ENCODE measurements around the gene C12orf57. TPM values are rescaled to one million over a fixed set of nuclear protein-coding genes. Genes with fewer than 3 reads are reported as not detected.

Gene C12orf57
- polyA plus RNA-seq, 2 donors, result 108 to 253 TPM

GRCh38 chr12:6936636-6937480 is 7.0 kb upstream of the C12orf57 start:
- Histone ChIP-seq H3K4me1 (ENCODE audit: control insufficient read depth in 2 of 2, insufficient read depth in 2 of 2, low read length in 1 of 2) (peaks cover 0 to 6% of the 10 kb centered on the region in 2 donors), H3K36me3 (ENCODE audit: control insufficient read depth in 2 of 2, insufficient read depth in 2 of 2, low read length in 1 of 2) (peaks cover 3 to 30% of the 10 kb centered on the region in 2 donors), H3K27ac (ENCODE audit: low read depth in 2 of 2, low read length in 1 of 2) (peak overlapping the region; percentile 85 to 93), H3K9me3 (ENCODE audit: control insufficient read depth in 2 of 2, insufficient read depth in 1 of 2, low read depth in 1 of 2, low read length in 1 of 2) (no peaks in the 10 kb centered on the region), H3K4me3 (ENCODE audit: low read depth in 1 of 2, low read length in 2 of 2) (peak overlapping the region; percentile 55 to 70), H3K27me3 (ENCODE audit: control insufficient read depth in 1 of 2, insufficient read depth in 2 of 2, low read length in 2 of 2) (no peaks in the 10 kb centered on the region)
- 21 to 30% methylated on average over 32 to 36 of the region's 36 CpGs for WGBS, 2 donors

DNA sequence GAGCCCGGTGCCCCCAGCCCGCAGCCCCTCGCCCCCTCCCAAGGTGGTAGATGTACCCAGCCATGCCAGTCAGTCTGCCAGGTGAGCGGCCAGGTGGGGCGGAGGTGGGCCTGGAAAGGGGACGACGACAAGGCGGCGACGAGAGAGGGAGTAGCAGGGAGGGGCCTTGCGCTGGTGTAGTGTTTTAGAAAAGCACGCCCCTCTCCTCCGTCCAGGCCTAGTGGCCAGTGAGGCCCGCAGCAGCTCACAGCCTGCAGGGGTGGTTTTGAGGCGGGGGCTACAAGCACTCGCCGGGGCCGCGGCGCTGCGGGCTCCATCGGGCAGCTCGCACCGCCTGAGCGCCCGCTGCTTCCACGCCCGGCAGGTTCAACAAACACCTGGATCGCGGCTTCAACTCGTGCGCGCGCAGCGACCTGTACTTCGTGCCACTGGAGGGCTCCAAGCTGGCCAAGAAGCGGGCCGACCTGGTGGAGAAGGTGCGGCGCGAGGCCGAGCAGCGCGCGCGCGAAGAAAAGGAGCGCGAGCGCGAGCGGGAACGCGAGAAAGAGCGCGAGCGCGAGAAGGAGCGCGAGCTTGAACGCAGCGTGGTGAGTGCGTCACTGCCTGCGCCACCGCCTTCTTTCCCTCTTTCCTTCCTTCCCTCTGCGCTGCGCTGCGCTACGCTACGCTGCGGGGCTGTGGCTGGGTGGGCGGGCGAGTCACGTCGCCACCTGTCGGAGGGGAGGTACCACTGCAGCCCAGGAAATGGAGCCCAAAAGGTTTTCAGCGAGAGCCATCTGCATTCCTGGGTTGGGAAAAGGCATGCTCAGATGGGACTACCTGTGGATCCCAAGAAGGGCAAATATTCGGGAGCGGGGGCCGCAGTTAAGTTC is 6.1 kb upstream of the C12orf57 start:
- Histone ChIP-seq H3K4me1 (ENCODE audit: control insufficient read depth in 2 of 2, insufficient read depth in 2 of 2, low read length in 1 of 2) (peaks cover 0 to 6% of the 10 kb centered on the region in 2 donors), H3K9me3 (ENCODE audit: control insufficient read depth in 2 of 2, insufficient read depth in 1 of 2, low read depth in 1 of 2, low read length in 1 of 2) (no peaks in the 10 kb centered on the region), H3K27me3 (ENCODE audit: control insufficient read depth in 1 of 2, insufficient read depth in 2 of 2, low read length in 2 of 2) (no peaks in the 10 kb centered on the region), H3K36me3 (ENCODE audit: control insufficient read depth in 2 of 2, insufficient read depth in 2 of 2, low read length in 1 of 2) (peaks cover 3 to 31% of the 10 kb centered on the region in 2 donors), H3K27ac (ENCODE audit: low read depth in 2 of 2, low read length in 1 of 2) (peak overlapping the region; percentile 85 to 93), H3K4me3 (ENCODE audit: low read depth in 1 of 2, low read length in 2 of 2) (peak overlapping the region; percentile 55 to 70)
- 0 to 1% methylated on average over 77 to 80 of the region's 80 CpGs for WGBS, 2 donors

DNA sequence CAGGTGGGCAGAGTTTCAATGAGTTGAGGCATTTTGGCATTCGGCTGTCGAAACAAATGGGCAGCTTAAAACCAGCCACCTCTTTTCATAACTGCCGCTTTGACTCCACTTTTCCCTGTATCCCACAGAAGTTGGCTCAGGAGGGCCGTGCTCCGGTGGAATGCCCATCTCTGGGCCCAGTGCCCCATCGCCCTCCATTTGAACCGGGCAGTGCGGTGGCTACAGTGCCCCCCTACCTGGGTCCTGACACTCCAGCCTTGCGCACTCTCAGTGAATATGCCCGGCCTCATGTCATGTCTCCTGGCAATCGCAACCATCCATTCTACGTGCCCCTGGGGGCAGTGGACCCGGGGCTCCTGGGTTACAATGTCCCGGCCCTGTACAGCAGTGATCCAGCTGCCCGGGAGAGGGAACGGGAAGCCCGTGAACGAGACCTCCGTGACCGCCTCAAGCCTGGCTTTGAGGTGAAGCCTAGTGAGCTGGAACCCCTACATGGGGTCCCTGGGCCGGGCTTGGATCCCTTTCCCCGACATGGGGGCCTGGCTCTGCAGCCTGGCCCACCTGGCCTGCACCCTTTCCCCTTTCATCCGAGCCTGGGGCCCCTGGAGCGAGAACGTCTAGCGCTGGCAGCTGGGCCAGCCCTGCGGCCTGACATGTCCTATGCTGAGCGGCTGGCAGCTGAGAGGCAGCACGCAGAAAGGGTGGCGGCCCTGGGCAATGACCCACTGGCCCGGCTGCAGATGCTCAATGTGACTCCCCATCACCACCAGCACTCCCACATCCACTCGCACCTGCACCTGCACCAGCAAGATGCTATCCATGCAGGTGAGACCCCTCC is 5.2 kb upstream of the C12orf57 start:
- H3K27me3 ChIP-seq (ENCODE audit: control insufficient read depth in 1 of 2, insufficient read depth in 2 of 2, low read length in 2 of 2), result no peaks in the 10 kb centered on the region
- 73 to 78% methylated on average over 31 to 32 of the region's 32 CpGs for WGBS, 2 donors
- peaks cover 0 to 6% of the 10 kb centered on the region in 2 donors for H3K4me1 ChIP-seq (ENCODE audit: control insufficient read depth in 2 of 2, insufficient read depth in 2 of 2, low read length in 1 of 2)
- peaks cover 3 to 31% of the 10 kb centered on the region in 2 donors for H3K36me3 ChIP-seq (ENCODE audit: control insufficient read depth in 2 of 2, insufficient read depth in 2 of 2, low read length in 1 of 2)
- H3K27ac ChIP-seq (ENCODE audit: low read depth in 2 of 2, low read length in 1 of 2), result peak overlapping the region; percentile 57 to 85
- H3K9me3 ChIP-seq (ENCODE audit: control insufficient read depth in 2 of 2, insufficient read depth in 1 of 2, low read depth in 1 of 2, low read length in 1 of 2), result no peaks in the 10 kb centered on the region
- no peak overlapping the region for H3K4me3 ChIP-seq (ENCODE audit: low read depth in 1 of 2, low read length in 2 of 2)

DNA sequence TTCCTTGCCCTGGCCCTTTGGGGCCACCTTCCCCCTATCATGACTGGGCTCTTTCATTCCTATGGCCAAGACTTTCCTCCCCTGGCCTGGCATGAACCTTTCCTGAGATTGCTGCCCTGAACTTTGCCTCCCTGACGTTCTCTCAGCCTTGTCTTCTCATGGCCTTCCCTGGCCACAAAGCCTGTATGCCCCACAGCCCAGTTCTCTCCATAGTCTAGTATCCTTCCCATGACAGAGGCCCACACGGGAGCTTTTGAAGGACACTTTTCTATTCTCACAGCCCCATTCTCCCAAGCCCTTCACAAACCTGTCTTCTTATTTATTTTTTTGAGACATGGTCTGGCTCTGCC is 4.7 kb upstream of the C12orf57 start:
- no peaks in the 10 kb centered on the region for H3K9me3 ChIP-seq (ENCODE audit: control insufficient read depth in 2 of 2, insufficient read depth in 1 of 2, low read depth in 1 of 2, low read length in 1 of 2)
- no peak overlapping the region for H3K27ac ChIP-seq (ENCODE audit: low read depth in 2 of 2, low read length in 1 of 2)
- H3K36me3 ChIP-seq (ENCODE audit: control insufficient read depth in 2 of 2, insufficient read depth in 2 of 2, low read length in 1 of 2), result peaks cover 3 to 27% of the 10 kb centered on the region in 2 donors
- H3K27me3 ChIP-seq (ENCODE audit: control insufficient read depth in 1 of 2, insufficient read depth in 2 of 2, low read length in 2 of 2), result no peaks in the 10 kb centered on the region
- H3K4me3 ChIP-seq (ENCODE audit: low read depth in 1 of 2, low read length in 2 of 2), result no peak overlapping the region
- 59 to 75% methylated on average over 2 of the region's 2 CpGs for WGBS, 2 donors
- H3K4me1 ChIP-seq (ENCODE audit: control insufficient read depth in 2 of 2, insufficient read depth in 2 of 2, low read length in 1 of 2), result peaks cover 0 to 6% of the 10 kb centered on the region in 2 donors

- H3K36me3 ChIP-seq (ENCODE audit: control insufficient read depth in 2 of 2, insufficient read depth in 2 of 2, low read length in 1 of 2), result peaks cover 0 to 14% of the 10 kb centered on the region in 2 donors
- WGBS, 2 donors, result 75 to 79% methylated on average over 12 of the region's 12 CpGs
- no peak overlapping the region for H3K4me3 ChIP-seq (ENCODE audit: low read depth in 1 of 2, low read length in 2 of 2)
- no peaks in the 10 kb centered on the region for H3K9me3 ChIP-seq (ENCODE audit: control insufficient read depth in 2 of 2, insufficient read depth in 1 of 2, low read depth in 1 of 2, low read length in 1 of 2)
- no peak overlapping the region for H3K27ac ChIP-seq (ENCODE audit: low read depth in 2 of 2, low read length in 1 of 2)
- H3K4me1 ChIP-seq (ENCODE audit: control insufficient read depth in 2 of 2, insufficient read depth in 2 of 2, low read length in 1 of 2), result peaks cover 0 to 10% of the 10 kb centered on the region in 2 donors
- no peaks in the 10 kb centered on the region for H3K27me3 ChIP-seq (ENCODE audit: control insufficient read depth in 1 of 2, insufficient read depth in 2 of 2, low read length in 2 of 2)
Measured at GRCh38 chr12:6941267-6941666, 2.6 kb upstream of the C12orf57 start.

DNA sequence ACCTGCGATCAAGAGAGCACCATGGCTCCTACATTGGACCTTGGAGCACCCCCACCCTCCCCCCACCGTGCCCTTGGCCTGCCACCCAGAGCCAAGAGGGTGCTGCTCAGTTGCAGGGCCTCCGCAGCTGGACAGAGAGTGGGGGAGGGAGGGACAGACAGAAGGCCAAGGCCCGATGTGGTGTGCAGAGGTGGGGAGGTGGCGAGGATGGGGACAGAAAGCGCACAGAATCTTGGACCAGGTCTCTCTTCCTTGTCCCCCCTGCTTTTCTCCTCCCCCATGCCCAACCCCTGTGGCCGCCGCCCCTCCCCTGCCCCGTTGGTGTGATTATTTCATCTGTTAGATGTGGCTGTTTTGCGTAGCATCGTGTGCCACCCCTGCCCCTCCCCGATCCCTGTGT is 2.0 kb upstream of the C12orf57 start:
- Histone ChIP-seq H3K4me1 (ENCODE audit: control insufficient read depth in 2 of 2, insufficient read depth in 2 of 2, low read length in 1 of 2) (peaks cover 0 to 11% of the 10 kb centered on the region in 2 donors), H3K27ac (ENCODE audit: low read depth in 2 of 2, low read length in 1 of 2) (no peak overlapping the region), H3K9me3 (ENCODE audit: control insufficient read depth in 2 of 2, insufficient read depth in 1 of 2, low read depth in 1 of 2, low read length in 1 of 2) (no peaks in the 10 kb centered on the region), H3K36me3 (ENCODE audit: control insufficient read depth in 2 of 2, insufficient read depth in 2 of 2, low read length in 1 of 2) (peaks cover 0 to 10% of the 10 kb centered on the region in 2 donors), H3K27me3 (ENCODE audit: control insufficient read depth in 1 of 2, insufficient read depth in 2 of 2, low read length in 2 of 2) (no peaks in the 10 kb centered on the region), H3K4me3 (ENCODE audit: low read depth in 1 of 2, low read length in 2 of 2) (no peak overlapping the region)
- 66 to 74% methylated on average over 12 of the region's 12 CpGs for WGBS, 2 donors

DNA sequence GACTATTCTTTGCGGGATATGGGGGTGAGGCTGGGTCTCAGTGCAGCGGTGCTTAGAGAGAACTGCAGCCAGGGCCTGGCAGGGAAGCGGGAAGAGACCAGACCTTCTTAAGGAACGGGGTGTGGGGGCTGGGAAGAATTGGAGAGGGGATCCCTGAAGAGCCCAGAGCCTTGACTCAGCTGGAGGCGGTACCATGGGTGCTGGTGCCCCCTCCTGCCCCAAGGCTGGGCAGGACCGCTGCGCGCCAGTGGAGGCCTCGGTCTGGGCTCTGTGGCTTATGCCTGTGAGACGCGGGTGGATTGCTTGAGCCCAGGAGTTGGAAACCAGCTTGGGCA is 1.5 kb upstream of the C12orf57 start:
- H3K4me1 ChIP-seq (ENCODE audit: control insufficient read depth in 2 of 2, insufficient read depth in 2 of 2, low read length in 1 of 2), result peaks cover 0 to 9% of the 10 kb centered on the region in 2 donors
- no peak overlapping the region for H3K4me3 ChIP-seq (ENCODE audit: low read depth in 1 of 2, low read length in 2 of 2)
- peak overlapping the region in 1 of 2 donors; percentile 90 for H3K27ac ChIP-seq (ENCODE audit: low read depth in 2 of 2, low read length in 1 of 2)
- 77 to 79% methylated on average over 11 of the region's 11 CpGs for WGBS, 2 donors
- peaks cover 0 to 10% of the 10 kb centered on the region in 2 donors for H3K36me3 ChIP-seq (ENCODE audit: control insufficient read depth in 2 of 2, insufficient read depth in 2 of 2, low read length in 1 of 2)
- no peaks in the 10 kb centered on the region for H3K9me3 ChIP-seq (ENCODE audit: control insufficient read depth in 2 of 2, insufficient read depth in 1 of 2, low read depth in 1 of 2, low read length in 1 of 2)
- no peaks in the 10 kb centered on the region for H3K27me3 ChIP-seq (ENCODE audit: control insufficient read depth in 1 of 2, insufficient read depth in 2 of 2, low read length in 2 of 2)

- peaks cover 0 to 8% of the 10 kb centered on the region in 2 donors for H3K4me1 ChIP-seq (ENCODE audit: control insufficient read depth in 2 of 2, insufficient read depth in 2 of 2, low read length in 1 of 2)
- WGBS, 2 donors, result 0% methylated on average over 13 of the region's 13 CpGs
- H3K4me3 ChIP-seq (ENCODE audit: low read depth in 1 of 2, low read length in 2 of 2), result peak overlapping the region in 1 of 2 donors; percentile 7
- peaks cover 0 to 10% of the 10 kb centered on the region in 2 donors for H3K36me3 ChIP-seq (ENCODE audit: control insufficient read depth in 2 of 2, insufficient read depth in 2 of 2, low read length in 1 of 2)
- no peaks in the 10 kb centered on the region for H3K27me3 ChIP-seq (ENCODE audit: control insufficient read depth in 1 of 2, insufficient read depth in 2 of 2, low read length in 2 of 2)
- peak overlapping the region; percentile 90 to 95 for H3K27ac ChIP-seq (ENCODE audit: low read depth in 2 of 2, low read length in 1 of 2)
- no peaks in the 10 kb centered on the region for H3K9me3 ChIP-seq (ENCODE audit: control insufficient read depth in 2 of 2, insufficient read depth in 1 of 2, low read depth in 1 of 2, low read length in 1 of 2)
Measured at GRCh38 chr12:6943389-6943721, 467 bp upstream of the C12orf57 start.

All from esophagus (tissue), 2 donors.